HG03354 (cell line): Measurements from ENCODE around the gene MTMR11.
"Not testable (repeated sequence)": the region's sequence is repeated elsewhere in the genome, so short reads cannot be mapped to it uniquely, and the experiment has no call there.

Experiments
- ATAC-seq: cut with Tn5 transposase; IDR thresholded peaks from one replicate; pipeline ENCODE4 v1.9.1; 2021; ENCODE audit warnings: mild to moderate bottlenecking; ENCODE audit not compliant: unreplicated experiment, poor library complexity, severe bottlenecking

Gene MTMR11

DNA sequence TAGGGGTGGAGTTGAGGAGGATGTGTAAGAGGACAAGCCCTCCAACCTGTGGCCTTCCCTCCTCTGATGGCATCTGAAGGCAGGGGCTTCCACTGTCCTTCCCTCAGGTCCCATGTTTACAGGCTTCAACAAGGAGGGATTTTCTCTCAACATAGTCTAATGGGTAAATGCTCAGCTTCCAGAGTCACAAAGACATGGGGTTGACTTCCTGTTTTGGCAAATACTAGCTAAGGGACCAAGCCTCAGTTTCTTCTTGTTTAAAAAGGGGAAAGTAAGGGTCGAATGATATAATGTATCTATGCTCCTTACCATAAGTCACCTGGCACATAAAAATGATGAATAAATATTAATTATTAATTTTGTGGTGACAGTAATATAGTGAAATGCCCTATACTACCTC, 22.1 kb downstream of the MTMR11 start:
- ATAC-seq, result no peak

GRCh38 chr1:149906570-149907075, 30.1 kb downstream of the MTMR11 start:
- no peak for ATAC-seq

GRCh38 chr1:149903836-149904491, 32.7 kb downstream of the MTMR11 start:
- no peak for ATAC-seq

- peak; percentile 94 for ATAC-seq
Observed at GRCh38 chr1:149899460-149900284, 37.0 kb downstream of the MTMR11 start, which contains the start of gene BOLA1. TSS of gene BOLA1 (plus strand) at chr1:149899568. CDS start at chr1:149900060, 492 bp downstream.

- no peak for ATAC-seq
Observed at GRCh38 chr1:149896575-149896974, 40.1 kb downstream of the MTMR11 start.

DNA sequence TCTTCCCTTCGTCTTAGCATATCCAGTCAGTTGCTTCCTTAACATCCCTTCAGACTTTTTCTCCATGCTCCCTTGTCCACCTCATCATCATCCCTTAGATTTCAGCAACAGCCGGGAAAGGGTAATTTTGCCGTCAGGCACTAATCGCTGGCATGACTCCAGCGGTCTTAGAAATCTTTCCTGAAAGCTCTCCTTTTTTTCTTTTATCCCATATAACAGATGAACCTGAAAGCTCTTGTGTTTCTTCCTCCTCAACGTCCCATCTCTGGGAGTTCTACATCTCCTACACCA, 47.7 kb downstream of the MTMR11 start:
- no peak for ATAC-seq

- ATAC-seq, result peak; percentile 25
Observed at GRCh38 chr1:149888247-149888998, 48.3 kb downstream of the MTMR11 start.

- ATAC-seq, result peak; percentile 55
Observed at GRCh38 chr1:149887456-149888246, 49.0 kb downstream of the MTMR11 start.

- ATAC-seq, result peak; percentile 0
Observed at GRCh38 chr1:149887196-149887455, 49.6 kb downstream of the MTMR11 start.

- peak; percentile 58 for ATAC-seq
Observed at GRCh38 chr1:149886396-149887195, 50.1 kb downstream of the MTMR11 start.

DNA sequence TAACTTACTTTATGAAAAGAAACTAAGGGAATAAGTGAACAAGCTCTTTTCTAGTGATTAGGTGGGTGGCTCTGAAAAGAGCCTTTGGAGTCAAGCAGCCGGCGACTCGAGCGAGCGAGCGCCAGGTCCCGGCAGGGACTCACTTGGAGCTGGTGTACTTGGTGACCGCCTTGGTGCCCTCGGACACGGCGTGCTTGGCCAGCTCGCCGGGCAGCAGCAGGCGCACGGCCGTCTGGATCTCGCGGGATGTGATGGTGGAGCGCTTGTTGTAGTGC, 50.6 kb downstream of the MTMR11 start:
- ATAC-seq, result not testable (repeated sequence)

GRCh38 chr1:149885339-149886120, 51.1 kb downstream of the MTMR11 start:
- no peak for ATAC-seq

GRCh38 chr1:149884433-149885338, 52.0 kb downstream of the MTMR11 start:
- no peak for ATAC-seq

DNA sequence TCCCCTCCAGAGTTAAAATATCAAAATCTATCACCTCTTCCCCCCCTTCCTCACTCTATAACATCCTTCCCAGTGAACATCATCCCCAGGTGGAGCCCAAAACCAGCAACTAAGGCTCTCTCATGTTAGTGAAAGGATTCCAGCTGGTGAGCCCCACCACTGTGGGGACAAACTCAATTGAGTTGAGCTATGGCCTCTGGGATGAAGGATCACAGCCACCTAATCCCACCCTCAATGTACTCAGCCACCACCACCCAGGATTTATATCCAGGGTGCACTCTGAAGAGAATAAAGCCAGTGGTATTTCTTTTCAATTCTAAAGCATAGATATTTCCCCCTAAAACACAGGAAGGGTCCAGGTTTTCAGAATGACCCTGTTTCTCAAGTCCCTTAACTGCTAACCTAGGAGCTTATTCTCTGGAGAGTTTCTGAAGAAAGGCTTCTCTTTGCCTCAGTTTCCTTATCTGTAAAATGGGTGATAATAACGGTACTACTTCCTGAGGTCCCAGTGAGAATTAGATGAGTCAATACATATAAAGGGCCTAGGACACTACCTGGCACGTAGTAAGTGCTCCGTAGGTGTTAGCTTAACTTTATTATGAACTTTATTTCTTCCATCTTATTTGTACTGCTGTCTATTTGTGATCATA, 53.0 kb downstream of the MTMR11 start:
- ATAC-seq, result no peak

- no peak for ATAC-seq
Observed at GRCh38 chr1:149881876-149882275, 54.8 kb downstream of the MTMR11 start.

- no peak for ATAC-seq
Observed at GRCh38 chr1:149879556-149879955, 57.1 kb downstream of the MTMR11 start.
